ENCODE data around the gene ZNRD2. TPM values are rescaled to one million over a fixed set of nuclear protein-coding genes. Genes with fewer than 3 reads are reported as not detected.

Gene ZNRD2
- total and polyA plus RNA-seq, 10 of the 15 experiments (the other 5 are each of a cell fraction or from before 2014, with no cell fraction given): 7.9 to 111 (median 55.4) TPM

DNA sequence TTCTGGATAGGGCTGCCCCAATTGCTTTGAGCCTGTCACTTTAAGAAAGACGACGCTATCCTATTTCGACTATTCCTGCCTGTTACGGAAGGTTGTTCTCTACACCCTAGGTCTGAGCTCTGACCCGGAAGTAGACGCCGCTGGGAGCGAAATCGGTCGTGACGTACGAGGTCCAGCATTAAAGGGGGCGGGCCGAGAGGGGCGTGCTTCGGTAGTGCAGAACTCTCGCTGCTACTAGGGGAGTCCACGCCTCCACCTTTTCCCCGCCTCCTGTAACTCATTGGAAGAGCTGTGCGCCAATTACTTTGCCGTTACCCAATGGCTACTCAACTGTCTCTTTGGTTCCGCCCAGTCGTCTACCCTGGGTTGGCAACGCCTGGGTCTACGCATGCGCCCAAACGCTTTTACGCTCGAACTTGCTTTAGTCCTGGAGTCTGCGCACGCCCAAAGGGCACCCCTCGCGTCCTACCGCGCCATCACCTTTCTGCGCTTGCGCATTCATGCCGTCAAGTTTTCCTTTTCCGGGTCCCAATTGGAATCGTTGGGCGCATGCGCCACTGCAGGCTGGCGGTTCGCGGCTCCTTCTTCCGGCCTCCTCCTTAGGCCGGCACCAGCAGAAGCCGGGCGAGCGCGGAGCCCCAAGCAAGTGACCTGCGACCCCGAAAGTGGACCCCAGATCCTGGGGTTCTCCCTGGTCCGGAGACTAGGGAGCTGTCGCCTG is 45.1 kb downstream of the ZNRD2 start, which contains the start of gene PCNX3:
Gene PCNX3, plus strand, starts transcription at position 548 of the 721 bp plus-strand sequence. CDS start 536 bp downstream, outside the sequence.
- no TSS peak for BruUV-seq (replicated peaks)
- Histone ChIP-seq H3K9me3 (replicated peaks; ENCODE audit: control insufficient read depth, insufficient read depth, low read length) (no peaks in the 10 kb centered on the region), H3K4me2 (ENCODE audit: control insufficient read depth, insufficient read depth) (peak within 1 kb of the TSS; percentile 94), H3K27me3 (replicated peaks in 1 of 2; ENCODE audit: control insufficient read depth in 2 of 2, insufficient read depth in 2 of 2, low read length in 1 of 2) (no peaks in the 10 kb centered on the region), H3K36me3 (ENCODE audit: control insufficient read depth in 2 of 2, insufficient read depth in 2 of 2, low read length in 1 of 2) (peaks cover 17 to 19% of the 10 kb centered on the region in 2 experiments; a peak in 3 of 4 replicates), H3K79me2 (ENCODE audit: control insufficient read depth, insufficient read depth, low read length) (peaks cover 79% of the 10 kb centered on the region), H2AFZ (ENCODE audit: control insufficient read depth, low read depth, low read length) (peak within 1 kb of the TSS; percentile 48; the same call in 1 of the 2 replicates), H3K27ac (ENCODE audit: control insufficient read depth, insufficient read depth) (peak within 1 kb of the TSS; percentile 91), H3K4me3 (peak within 1 kb of the TSS; percentile 100), H4K20me1 (ENCODE audit: control insufficient read depth, insufficient read depth) (no peaks in the 10 kb centered on the region; the same call in 1 of the 2 replicates), H3K4me1 (ENCODE audit: control insufficient read depth, insufficient read depth, low read length) (peaks cover 24% of the 10 kb centered on the region), H3K9ac (ENCODE audit: control insufficient read depth, insufficient read depth, low read length) (peak within 1 kb of the TSS; percentile 85)
- in situ Hi-C loops (cut with MboI) (no loop called here), intact Hi-C loops (cut with micrococcal nuclease; ENCODE audit: unreplicated experiment) (loop anchor here (1.0 to 2.0 kb wide), 5 partner anchors 23 to 75 kb away; partner anchors contain the start of genes SIPA1 and ZNRD2)
- peak; percentile 86 for ATAC-seq
- SMC1A ChIA-PET (ENCODE audit: uncharacterized antibody, unreplicated experiment): interaction anchor here (0.6 to 3.0 kb wide), 17 partner anchors 9 to 644 kb away, joined by 3 to 21 read pairs (median 5); partner anchors contain the start of genes CCDC85B, FAM89B, FIBP and RELA
- under 1% methylated on average over 53 of the region's 55 CpGs for WGBS (ENCODE audit: insufficient coverage, insufficient replicate concordance, low lambda C conversion rate, missing lambda C conversion rate)
- peak; percentile 100 for DNase-seq (ENCODE audit: low read depth, low spot score)
- POLR2A ChIA-PET: interaction anchor here (0.5 to 5.0 kb wide), 22 partner anchors 11 to 335 kb away, joined by 3 to 41 read pairs (median 6); partner anchors contain the start of genes EHBP1L1, FAM89B, MUS81 and NEAT1
- CTCF ChIA-PET: interaction anchor here (0.6 to 3.8 kb wide), 18 partner anchors 11 to 317 kb away, joined by 3 to 35 read pairs (median 6); partner anchors contain the start of genes FAM89B, RELA, RNASEH2C and SIPA1
- peak; percentile 100 for FAIRE-seq
- RAD21 ChIA-PET (ENCODE audit: unreplicated experiment): interaction anchor here (0.6 to 4.0 kb wide), 21 partner anchors 8 to 340 kb away, joined by 3 to 36 read pairs (median 3); partner anchors contain the start of genes DPF2, EHBP1L1, FAM89B and RELA
- TF ChIP-seq, protein P1, sequence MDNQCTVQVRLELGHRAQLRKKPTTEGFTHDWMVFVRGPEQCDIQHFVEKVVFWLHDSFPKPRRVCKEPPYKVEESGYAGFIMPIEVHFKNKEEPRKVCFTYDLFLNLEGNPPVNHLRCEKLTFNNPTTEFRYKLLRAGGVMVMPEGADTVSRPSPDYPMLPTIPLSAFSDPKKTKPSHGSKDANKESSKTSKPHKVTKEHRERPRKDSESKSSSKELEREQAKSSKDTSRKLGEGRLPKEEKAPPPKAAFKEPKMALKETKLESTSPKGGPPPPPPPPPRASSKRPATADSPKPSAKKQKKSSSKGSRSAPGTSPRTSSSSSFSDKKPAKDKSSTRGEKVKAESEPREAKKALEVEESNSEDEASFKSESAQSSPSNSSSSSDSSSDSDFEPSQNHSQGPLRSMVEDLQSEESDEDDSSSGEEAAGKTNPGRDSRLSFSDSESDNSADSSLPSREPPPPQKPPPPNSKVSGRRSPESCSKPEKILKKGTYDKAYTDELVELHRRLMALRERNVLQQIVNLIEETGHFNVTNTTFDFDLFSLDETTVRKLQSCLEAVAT (IDR thresholded peaks at IDR 0.05): peak; percentile 100
- peak; percentile 64 for TF ChIP-seq POLR2A (IDR thresholded peaks at IDR 0.05; ENCODE audit: low read depth, low read length)
- TF ChIP-seq IKZF1 (conservative IDR thresholded peaks at IDR 0.05): peak; percentile 93
- peak; percentile 69; the same call in 1 of the 2 replicates for TF ChIP-seq FOXK2 (IDR thresholded peaks at IDR 0.05)
- TF ChIP-seq SRF (IDR thresholded peaks at IDR 0.05; ENCODE audit: low read depth in 2 of 2, low read length in 2 of 2): peak; percentile 59 to 99; a peak in 3 of 4 replicates
- TF ChIP-seq YY1 (IDR thresholded peaks at IDR 0.05; ENCODE audit: low read depth, low read length): peak; percentile 83
- TF ChIP-seq, protein P2, sequence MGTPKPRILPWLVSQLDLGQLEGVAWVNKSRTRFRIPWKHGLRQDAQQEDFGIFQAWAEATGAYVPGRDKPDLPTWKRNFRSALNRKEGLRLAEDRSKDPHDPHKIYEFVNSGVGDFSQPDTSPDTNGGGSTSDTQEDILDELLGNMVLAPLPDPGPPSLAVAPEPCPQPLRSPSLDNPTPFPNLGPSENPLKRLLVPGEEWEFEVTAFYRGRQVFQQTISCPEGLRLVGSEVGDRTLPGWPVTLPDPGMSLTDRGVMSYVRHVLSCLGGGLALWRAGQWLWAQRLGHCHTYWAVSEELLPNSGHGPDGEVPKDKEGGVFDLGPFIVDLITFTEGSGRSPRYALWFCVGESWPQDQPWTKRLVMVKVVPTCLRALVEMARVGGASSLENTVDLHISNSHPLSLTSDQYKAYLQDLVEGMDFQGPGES (IDR thresholded peaks at IDR 0.05): peak; percentile 94
- TF ChIP-seq HCFC1 (IDR thresholded peaks at IDR 0.05; ENCODE audit: low read length): peak; percentile 88
- TF ChIP-seq, protein P3, sequence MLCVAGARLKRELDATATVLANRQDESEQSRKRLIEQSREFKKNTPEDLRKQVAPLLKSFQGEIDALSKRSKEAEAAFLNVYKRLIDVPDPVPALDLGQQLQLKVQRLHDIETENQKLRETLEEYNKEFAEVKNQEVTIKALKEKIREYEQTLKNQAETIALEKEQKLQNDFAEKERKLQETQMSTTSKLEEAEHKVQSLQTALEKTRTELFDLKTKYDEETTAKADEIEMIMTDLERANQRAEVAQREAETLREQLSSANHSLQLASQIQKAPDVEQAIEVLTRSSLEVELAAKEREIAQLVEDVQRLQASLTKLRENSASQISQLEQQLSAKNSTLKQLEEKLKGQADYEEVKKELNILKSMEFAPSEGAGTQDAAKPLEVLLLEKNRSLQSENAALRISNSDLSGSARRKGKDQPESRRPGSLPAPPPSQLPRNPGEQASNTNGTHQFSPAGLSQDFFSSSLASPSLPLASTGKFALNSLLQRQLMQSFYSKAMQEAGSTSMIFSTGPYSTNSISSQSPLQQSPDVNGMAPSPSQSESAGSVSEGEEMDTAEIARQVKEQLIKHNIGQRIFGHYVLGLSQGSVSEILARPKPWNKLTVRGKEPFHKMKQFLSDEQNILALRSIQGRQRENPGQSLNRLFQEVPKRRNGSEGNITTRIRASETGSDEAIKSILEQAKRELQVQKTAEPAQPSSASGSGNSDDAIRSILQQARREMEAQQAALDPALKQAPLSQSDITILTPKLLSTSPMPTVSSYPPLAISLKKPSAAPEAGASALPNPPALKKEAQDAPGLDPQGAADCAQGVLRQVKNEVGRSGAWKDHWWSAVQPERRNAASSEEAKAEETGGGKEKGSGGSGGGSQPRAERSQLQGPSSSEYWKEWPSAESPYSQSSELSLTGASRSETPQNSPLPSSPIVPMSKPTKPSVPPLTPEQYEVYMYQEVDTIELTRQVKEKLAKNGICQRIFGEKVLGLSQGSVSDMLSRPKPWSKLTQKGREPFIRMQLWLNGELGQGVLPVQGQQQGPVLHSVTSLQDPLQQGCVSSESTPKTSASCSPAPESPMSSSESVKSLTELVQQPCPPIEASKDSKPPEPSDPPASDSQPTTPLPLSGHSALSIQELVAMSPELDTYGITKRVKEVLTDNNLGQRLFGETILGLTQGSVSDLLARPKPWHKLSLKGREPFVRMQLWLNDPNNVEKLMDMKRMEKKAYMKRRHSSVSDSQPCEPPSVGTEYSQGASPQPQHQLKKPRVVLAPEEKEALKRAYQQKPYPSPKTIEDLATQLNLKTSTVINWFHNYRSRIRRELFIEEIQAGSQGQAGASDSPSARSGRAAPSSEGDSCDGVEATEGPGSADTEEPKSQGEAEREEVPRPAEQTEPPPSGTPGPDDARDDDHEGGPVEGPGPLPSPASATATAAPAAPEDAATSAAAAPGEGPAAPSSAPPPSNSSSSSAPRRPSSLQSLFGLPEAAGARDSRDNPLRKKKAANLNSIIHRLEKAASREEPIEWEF (IDR thresholded peaks at IDR 0.05; ENCODE audit: insufficient replicate concordance, low read depth, low read length): peak; percentile 98
- TF ChIP-seq MXI1 (IDR thresholded peaks at IDR 0.05; ENCODE audit: low read depth, low read length): peak; percentile 93
- TF ChIP-seq NR2C2 (IDR thresholded peaks at IDR 0.05; ENCODE audit: borderline replicate concordance, control insufficient read depth, insufficient read length, low read depth): peak; percentile 97
- TF ChIP-seq TCF12 (IDR thresholded peaks at IDR 0.05; ENCODE audit: low read depth, low read length): 0 out of 2 replicates have a peak, but pooled peaks have one; percentile 28
- 0 out of 3 replicates have a peak, but pooled peaks have one; percentile 15 for TF ChIP-seq POU2F2 (IDR thresholded peaks at IDR 0.05; ENCODE audit: borderline replicate concordance, low read depth, low read length)
- TF ChIP-seq BACH1 (IDR thresholded peaks at IDR 0.05; ENCODE audit: borderline replicate concordance): no peak
- peak in 1 of 2 experiments; percentile 54; a peak in 1 of 3 replicates for TF ChIP-seq EGR1 (IDR thresholded peaks at IDR 0.05; ENCODE audit: borderline replicate concordance in 1 of 2, low read depth in 2 of 2, low read length in 2 of 2)
